ENCODE data around the gene CARS1.

CARS1 gene

DNA sequence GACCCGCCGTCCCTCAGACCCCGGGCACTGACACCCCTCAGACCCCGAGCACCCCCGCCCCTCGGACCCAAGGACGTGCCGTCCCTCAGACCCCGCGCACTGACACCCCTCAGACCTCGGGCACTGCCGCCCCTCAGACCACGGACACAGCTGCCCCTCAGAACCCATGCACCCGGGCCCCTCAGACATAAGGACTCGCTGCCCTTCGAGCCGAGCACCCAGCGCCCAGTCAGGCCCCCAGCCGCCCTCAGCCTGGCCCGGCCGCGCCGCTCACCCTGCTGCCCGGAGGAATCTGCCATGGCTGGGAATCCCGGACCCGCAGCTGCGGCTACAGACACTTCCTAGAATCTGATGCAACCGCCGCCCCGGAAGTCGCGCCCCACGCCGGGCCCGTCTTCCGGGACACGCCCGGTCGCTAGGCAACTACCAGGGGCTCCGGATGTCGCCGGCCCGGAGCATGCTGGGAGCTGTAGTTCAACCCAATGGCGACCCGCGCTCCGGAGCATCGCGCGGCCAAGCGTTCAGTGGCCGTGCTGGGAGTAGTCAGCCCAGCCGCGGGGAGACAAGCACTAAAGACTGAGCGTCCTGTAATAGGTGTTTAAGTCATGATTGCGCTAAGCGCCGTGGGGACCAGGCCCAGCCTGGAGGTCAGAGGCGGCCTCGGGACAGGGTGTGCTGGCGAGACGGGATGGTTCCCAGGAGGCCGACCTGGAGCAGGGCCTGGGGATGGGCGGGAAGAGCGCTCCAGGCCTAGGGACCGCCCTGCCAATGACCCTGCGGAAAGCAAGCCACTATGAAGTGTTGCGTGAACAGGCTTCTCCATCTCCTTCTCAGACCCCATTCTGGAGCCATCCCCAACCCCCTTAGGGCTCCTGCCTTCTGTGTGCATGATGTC, at the start of gene CARS1:
Gene CARS1 (minus strand): TSS at position 355 of the 895 bp plus-strand sequence. CDS start 56 bp downstream, at position 299.
- DNase-seq, result peak; percentile 64

GRCh38 chr11:3105791-3106735, 48.8 kb upstream of the CARS1 start:
- no peak for DNase-seq

- DNase-seq, result no peak
Observed at GRCh38 chr11:3104961-3105790, 48.0 kb upstream of the CARS1 start.

GRCh38 chr11:3104051-3104714, 47.0 kb upstream of the CARS1 start:
- no peak for DNase-seq

- DNase-seq, result no peak
Observed at GRCh38 chr11:3103076-3103475, 45.9 kb upstream of the CARS1 start.

DNA sequence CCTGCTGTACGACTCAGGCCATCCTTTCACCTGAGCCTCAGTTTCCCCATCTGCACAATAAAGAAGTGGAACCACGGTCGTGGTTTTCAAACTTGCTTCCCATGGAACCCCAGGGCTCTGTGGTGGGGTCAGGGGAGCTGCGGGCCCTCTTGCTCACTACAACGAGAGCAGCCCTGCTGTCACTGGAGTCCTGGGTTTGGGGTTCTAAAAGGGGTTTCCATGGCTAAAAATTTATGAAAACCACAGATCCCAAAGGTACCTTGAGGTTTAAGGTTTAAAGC, 45.4 kb upstream of the CARS1 start:
- no peak for DNase-seq

- no peak for DNase-seq
Observed at GRCh38 chr11:3101921-3102640, 44.9 kb upstream of the CARS1 start.

- no peak for DNase-seq
Observed at GRCh38 chr11:3099178-3099577, 42.0 kb upstream of the CARS1 start.

GRCh38 chr11:3096909-3097530, 39.8 kb upstream of the CARS1 start:
- no peak for DNase-seq

DNA sequence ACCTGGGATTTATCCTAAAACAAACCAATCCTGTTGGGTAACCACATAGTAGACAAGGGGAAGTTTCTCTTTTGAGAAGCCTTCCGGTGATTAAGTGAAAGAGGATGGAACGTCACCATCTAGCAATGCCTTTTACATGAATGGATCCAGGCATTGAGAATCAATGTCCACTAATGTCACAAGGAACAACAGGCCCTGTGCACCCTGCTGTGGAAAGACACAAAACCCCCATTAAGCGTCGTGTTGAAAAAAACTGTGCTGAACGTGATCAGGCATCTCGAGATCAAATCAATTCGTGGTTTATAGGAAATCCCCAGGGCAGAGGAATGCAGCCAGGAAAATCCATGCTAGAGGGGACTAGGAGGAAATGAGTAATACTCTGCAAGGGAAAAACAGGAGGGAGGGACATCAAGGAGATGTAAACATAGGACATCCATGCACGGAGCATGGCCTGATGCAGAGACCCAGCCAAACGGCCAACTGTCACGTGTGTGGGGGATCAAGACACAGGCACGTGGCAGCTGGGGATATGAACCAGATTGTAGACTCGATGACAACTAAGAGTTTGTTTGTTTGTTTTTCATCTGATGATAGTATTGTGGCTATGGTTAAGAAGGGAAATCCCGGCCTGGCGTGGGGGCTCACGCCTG, 38.6 kb upstream of the CARS1 start:
- no peak for DNase-seq

- no peak for DNase-seq
Observed at GRCh38 chr11:3094223-3094824, 37.1 kb upstream of the CARS1 start.

DNA sequence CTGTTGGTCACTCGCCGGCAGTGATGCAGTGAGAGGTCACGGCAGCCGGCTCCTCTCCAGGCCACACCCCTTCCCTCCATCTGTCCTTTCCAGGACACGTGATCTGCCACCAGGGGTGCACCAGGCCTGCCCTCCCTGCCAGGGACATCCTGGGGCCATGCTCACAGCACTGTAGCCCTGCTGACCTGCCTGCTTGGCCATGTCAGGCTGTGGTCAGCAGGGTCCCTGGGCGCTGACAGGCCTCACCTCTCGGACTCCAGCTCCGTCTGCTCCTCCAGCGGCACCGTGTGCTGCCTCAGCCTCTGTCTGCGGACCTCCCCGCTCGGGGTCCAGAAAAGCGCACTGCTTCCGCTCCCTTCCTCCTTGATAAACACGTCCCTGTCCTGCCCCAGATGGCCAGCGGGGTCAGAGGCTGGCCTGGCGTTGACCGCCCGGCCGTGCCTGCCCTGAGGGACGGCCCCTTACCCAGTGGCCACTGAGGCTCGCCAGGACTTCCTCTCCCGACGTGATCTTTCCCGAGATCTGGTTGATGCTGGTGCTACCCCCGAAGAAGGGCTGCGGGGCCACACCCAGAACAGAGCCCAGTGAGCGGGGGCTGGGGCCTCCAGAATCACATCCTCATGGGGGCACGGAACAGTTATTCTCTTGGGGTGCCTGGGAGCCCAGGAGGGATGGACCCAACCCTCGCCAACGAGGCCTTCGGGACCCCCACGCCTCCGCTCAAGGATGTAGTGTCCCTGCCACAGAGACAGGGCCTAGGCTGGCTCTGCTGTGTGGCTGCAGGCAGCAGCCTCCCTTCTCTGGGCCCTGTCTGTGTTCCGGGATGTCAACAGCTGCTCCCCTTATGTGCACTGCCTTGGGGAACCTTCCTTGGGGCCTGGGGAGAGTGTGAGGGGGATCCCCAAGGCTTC, 36.3 kb upstream of the CARS1 start:
- no peak for DNase-seq

GRCh38 chr11:3092603-3093141, 35.4 kb upstream of the CARS1 start:
- DNase-seq, result no peak

DNA sequence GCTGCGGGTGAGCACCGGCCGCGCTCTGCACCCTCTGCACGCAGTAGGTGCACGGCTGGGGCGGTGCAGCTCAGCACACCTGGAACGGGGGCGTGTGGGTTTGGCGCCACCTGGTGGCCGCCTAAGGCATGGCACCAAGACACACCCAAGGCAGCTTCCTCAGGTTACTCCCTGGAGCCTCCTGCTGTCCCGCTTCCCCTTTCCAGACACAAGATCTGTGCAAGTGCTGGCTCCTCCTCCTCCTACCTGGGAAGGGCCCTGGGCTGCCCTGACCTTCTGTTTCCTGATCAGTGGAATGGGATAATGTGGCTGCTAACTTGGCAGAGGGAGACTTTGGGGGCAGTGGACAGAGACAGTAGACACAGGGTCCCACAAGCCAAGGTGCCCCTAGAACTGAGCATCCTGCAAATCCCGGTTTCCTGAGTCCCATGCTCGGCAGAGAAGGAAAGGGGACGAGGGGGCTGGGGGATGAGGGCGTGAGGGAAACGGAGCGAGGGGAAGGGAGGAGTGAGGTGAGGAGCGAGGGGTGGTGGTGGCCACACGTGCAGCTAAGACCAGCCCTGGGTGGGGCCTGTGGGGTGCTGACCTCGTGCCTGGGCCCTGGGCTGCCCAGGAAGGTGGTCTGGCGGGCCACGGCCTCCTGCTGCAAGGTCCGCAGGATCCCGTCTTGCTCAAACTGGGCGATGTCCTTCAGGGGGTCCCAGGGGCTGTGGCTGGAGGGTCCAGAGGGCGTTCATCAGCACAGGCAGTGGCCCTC, 34.8 kb upstream of the CARS1 start:
- peak; percentile 16 for DNase-seq

DNA sequence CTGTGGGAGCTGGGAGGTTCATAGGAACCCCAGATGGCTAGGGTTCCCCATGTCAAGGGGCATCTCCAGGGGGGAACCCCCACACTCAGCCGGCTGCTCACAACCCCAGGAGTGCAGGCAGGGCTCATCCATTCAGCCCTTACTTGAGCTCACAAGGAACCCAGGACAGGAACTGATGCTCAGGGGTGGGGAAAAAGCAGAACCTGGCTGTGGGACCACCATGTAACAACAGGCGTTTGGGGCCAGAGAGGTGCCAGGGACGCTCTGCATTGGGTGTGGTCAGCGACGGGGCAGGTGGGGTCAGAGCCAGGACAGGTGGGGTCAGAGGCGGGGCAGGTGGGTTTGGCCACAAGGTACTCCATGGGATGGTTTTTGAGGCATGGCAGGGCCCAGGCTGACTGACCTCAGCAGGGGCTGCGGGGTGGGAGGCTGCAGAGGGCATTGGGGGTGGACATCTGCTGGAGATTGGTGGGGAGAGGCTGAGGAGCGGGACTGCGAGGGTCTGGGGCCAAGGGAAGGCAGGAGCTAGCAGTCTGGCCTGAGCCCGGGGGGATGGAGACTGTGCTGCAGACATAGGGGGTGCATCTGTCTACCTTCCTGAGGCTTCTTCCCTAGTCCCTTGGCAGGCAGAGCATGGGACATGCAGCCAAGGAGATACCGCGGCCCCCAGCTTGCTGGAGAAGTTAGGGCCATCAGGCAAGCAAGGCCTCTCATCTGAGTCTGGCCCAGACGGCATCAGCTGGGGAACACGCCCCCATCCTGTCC, 34.0 kb upstream of the CARS1 start:
- DNase-seq, result no peak

- DNase-seq, result no peak
Observed at GRCh38 chr11:3090096-3090901, 33.1 kb upstream of the CARS1 start.

All from NCI-H2029 treated with DMSO at 0.1 percent for 48 hours (cell line).